Measurements from ENCODE around the gene ST7.

Gene ST7

GRCh38 chr7:117094457-117094856, 141.2 kb downstream of the ST7 start:
- TF ChIP-seq TSHZ2 (CRISPR knock-in tag; IDR thresholded peaks at IDR 0.05): no peak
- no peak for TF ChIP-seq ZNF70 (CRISPR knock-in tag; IDR thresholded peaks at IDR 0.05)
- TF ChIP-seq OSR1 (CRISPR knock-in tag; IDR thresholded peaks at IDR 0.05): no peak
- no peak for TF ChIP-seq ZNF8 (CRISPR knock-in tag; IDR thresholded peaks at IDR 0.05)
- TF ChIP-seq, protein P1, sequence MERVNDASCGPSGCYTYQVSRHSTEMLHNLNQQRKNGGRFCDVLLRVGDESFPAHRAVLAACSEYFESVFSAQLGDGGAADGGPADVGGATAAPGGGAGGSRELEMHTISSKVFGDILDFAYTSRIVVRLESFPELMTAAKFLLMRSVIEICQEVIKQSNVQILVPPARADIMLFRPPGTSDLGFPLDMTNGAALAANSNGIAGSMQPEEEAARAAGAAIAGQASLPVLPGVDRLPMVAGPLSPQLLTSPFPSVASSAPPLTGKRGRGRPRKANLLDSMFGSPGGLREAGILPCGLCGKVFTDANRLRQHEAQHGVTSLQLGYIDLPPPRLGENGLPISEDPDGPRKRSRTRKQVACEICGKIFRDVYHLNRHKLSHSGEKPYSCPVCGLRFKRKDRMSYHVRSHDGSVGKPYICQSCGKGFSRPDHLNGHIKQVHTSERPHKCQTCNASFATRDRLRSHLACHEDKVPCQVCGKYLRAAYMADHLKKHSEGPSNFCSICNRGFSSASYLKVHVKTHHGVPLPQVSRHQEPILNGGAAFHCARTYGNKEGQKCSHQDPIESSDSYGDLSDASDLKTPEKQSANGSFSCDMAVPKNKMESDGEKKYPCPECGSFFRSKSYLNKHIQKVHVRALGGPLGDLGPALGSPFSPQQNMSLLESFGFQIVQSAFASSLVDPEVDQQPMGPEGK (CRISPR knock-in tag; IDR thresholded peaks at IDR 0.05; ENCODE audit: borderline replicate concordance): no peak
- no peak for TF ChIP-seq ARNTL (CRISPR knock-in tag; IDR thresholded peaks at IDR 0.05; ENCODE audit: borderline replicate concordance, low read depth)
- TF ChIP-seq ESRRG (CRISPR knock-in tag; IDR thresholded peaks at IDR 0.05): no peak
- TF ChIP-seq, protein P2, sequence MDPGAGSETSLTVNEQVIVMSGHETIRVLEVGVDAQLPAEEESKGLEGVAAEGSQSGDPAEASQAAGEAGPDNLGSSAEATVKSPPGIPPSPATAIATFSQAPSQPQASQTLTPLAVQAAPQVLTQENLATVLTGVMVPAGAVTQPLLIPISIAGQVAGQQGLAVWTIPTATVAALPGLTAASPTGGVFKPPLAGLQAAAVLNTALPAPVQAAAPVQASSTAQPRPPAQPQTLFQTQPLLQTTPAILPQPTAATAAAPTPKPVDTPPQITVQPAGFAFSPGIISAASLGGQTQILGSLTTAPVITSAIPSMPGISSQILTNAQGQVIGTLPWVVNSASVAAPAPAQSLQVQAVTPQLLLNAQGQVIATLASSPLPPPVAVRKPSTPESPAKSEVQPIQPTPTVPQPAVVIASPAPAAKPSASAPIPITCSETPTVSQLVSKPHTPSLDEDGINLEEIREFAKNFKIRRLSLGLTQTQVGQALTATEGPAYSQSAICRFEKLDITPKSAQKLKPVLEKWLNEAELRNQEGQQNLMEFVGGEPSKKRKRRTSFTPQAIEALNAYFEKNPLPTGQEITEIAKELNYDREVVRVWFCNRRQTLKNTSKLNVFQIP (CRISPR knock-in tag; IDR thresholded peaks at IDR 0.05; ENCODE audit: borderline replicate concordance, low read depth): no peak
- TF ChIP-seq SNAI2 (CRISPR knock-in tag; IDR thresholded peaks at IDR 0.05): no peak
- TF ChIP-seq PPARA (CRISPR knock-in tag; IDR thresholded peaks at IDR 0.05; ENCODE audit: borderline replicate concordance): no peak
- no peak for ATAC-seq

GRCh38 chr7:117095055-117095454, 141.8 kb downstream of the ST7 start:
- no peak for ATAC-seq
- TF ChIP-seq RARB (CRISPR knock-in tag; IDR thresholded peaks at IDR 0.05) (no peak), ZNF8 (CRISPR knock-in tag; IDR thresholded peaks at IDR 0.05) (no peak), ZC3H10 (CRISPR knock-in tag; IDR thresholded peaks at IDR 0.05) (no peak), BACH2 (CRISPR knock-in tag; IDR thresholded peaks at IDR 0.05; ENCODE audit: borderline replicate concordance) (no peak), OSR1 (CRISPR knock-in tag; IDR thresholded peaks at IDR 0.05) (no peak), ESRRG (CRISPR knock-in tag; IDR thresholded peaks at IDR 0.05) (no peak), TCF4 (CRISPR knock-in tag; IDR thresholded peaks at IDR 0.05; ENCODE audit: borderline replicate concordance) (no peak), ARNTL (CRISPR knock-in tag; IDR thresholded peaks at IDR 0.05; ENCODE audit: borderline replicate concordance, low read depth) (no peak)
- TF ChIP-seq, protein P3, sequence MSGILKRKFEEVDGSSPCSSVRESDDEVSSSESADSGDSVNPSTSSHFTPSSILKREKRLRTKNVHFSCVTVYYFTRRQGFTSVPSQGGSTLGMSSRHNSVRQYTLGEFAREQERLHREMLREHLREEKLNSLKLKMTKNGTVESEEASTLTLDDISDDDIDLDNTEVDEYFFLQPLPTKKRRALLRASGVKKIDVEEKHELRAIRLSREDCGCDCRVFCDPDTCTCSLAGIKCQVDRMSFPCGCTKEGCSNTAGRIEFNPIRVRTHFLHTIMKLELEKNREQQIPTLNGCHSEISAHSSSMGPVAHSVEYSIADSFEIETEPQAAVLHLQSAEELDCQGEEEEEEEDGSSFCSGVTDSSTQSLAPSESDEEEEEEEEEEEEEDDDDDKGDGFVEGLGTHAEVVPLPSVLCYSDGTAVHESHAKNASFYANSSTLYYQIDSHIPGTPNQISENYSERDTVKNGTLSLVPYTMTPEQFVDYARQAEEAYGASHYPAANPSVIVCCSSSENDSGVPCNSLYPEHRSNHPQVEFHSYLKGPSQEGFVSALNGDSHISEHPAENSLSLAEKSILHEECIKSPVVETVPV (CRISPR knock-in tag; IDR thresholded peaks at IDR 0.05): no peak

- TF ChIP-seq ZNF565 (CRISPR knock-in tag; conservative IDR thresholded peaks at IDR 0.05; ENCODE audit: low read depth) (no peak), TSHZ2 (CRISPR knock-in tag; IDR thresholded peaks at IDR 0.05) (no peak), CREB5 (CRISPR knock-in tag; IDR thresholded peaks at IDR 0.05; ENCODE audit: low read depth) (no peak), ZFP3 (CRISPR knock-in tag; IDR thresholded peaks at IDR 0.05) (no peak), TOX (CRISPR knock-in tag; IDR thresholded peaks at IDR 0.05; ENCODE audit: borderline replicate concordance) (no peak), ZC3H10 (CRISPR knock-in tag; IDR thresholded peaks at IDR 0.05) (no peak), SNAI2 (CRISPR knock-in tag; IDR thresholded peaks at IDR 0.05) (no peak), RARB (CRISPR knock-in tag; IDR thresholded peaks at IDR 0.05) (no peak), ZNF70 (CRISPR knock-in tag; IDR thresholded peaks at IDR 0.05) (no peak), ISL1 (CRISPR knock-in tag; IDR thresholded peaks at IDR 0.05) (no peak), ARNTL (CRISPR knock-in tag; IDR thresholded peaks at IDR 0.05; ENCODE audit: borderline replicate concordance, low read depth) (no peak), OSR1 (CRISPR knock-in tag; IDR thresholded peaks at IDR 0.05) (no peak)
- TF ChIP-seq, protein P3 (CRISPR knock-in tag; IDR thresholded peaks at IDR 0.05): no peak
- TF ChIP-seq, protein P1 (CRISPR knock-in tag; IDR thresholded peaks at IDR 0.05; ENCODE audit: borderline replicate concordance): no peak
- ATAC-seq: no peak
Measured at GRCh38 chr7:117096330-117096729, 143.0 kb downstream of the ST7 start.

All from SK-N-SH treated with all-trans-retinoic acid at 6 μM for 48 hours (cell line).